ENCODE data around the gene FOXP3.

FOXP3 gene

DNA sequence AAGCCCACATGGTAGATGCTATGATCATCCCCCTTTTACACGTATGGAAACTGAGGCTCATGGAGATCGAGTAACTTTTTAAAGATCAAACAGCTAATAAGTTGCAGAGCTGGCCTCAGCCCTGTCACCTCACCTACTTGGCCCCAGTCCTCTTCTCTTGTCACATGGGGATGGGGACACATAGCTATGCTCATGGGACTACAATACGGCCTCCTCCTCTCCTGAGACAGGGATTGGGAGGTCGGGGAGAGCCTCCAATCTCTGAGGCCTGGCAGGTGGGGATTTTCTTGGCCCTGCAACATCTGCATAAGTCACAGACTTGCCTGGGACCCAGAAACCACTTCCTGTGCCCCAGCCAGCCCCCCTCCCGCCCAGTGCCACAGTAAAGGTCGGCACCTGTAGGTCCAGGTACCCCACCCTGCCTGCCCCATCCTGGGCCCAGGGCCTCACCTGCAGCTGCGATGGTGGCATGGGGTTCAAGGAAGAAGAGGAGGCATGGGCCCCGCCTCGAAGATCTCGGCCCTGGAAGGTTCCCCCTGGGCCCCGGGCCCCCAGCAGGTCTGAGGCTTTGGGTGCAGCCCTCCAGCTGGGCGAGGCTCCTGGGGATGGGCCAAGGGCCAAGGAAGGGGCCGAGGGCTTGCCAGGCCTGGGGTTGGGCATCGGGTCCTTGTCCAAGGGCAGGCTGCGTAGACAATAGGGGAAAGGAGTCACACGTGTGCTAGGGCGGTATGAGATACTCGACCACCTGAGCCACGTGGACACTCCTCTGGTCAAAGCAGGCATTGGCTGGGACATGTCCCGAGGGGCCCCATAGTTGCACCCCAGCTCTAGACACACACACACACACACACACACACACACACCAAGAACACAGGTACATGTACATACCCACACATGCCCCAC is 6.4 kb downstream of the FOXP3 start:
- no peak overlapping the region for H3K4me3 ChIP-seq (ENCODE audit: low read length)
- no peak for DNase-seq (ENCODE audit: low read depth)
- TF ChIP-seq, protein P1, sequence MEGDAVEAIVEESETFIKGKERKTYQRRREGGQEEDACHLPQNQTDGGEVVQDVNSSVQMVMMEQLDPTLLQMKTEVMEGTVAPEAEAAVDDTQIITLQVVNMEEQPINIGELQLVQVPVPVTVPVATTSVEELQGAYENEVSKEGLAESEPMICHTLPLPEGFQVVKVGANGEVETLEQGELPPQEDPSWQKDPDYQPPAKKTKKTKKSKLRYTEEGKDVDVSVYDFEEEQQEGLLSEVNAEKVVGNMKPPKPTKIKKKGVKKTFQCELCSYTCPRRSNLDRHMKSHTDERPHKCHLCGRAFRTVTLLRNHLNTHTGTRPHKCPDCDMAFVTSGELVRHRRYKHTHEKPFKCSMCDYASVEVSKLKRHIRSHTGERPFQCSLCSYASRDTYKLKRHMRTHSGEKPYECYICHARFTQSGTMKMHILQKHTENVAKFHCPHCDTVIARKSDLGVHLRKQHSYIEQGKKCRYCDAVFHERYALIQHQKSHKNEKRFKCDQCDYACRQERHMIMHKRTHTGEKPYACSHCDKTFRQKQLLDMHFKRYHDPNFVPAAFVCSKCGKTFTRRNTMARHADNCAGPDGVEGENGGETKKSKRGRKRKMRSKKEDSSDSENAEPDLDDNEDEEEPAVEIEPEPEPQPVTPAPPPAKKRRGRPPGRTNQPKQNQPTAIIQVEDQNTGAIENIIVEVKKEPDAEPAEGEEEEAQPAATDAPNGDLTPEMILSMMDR (IDR thresholded peaks at IDR 0.05; ENCODE audit: insufficient read depth, low read depth, low read length, missing control alignments) = no peak

DNA sequence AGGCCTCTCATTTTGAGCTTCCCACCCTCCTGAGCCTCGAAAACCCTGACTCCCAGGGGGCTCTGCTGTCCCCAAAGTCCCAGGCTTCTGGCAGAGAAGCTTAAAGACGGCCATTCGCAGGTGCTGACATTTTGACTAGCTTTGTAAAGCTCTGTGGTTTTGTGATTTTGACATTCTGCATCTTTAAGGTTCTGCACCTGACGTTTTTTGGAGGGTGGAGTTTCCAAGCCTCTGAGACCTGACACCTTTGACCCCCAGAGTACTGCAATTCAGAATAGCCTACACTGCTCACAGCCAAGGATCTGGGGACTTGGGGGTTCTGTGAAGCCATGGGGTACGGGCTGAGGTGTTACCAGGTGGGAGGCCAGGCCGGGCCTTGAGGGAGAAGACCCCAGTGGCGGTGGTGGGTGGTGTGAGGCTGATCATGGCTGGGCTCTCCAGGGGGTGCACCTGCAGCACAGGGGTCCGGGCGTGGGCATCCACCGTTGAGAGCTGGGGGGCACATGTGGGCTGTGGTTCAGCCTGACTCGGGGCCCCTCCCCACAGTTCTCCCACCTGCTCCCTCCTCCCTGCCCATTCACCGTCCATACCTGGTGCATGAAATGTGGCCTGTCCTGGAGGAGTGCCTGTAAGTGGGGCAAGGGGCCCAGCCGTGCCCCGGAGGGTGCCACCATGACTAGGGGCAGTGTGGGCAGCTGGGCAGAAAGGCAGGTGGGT is 7.3 kb downstream of the FOXP3 start:
- TF ChIP-seq, protein P1 (IDR thresholded peaks at IDR 0.05; ENCODE audit: insufficient read depth, low read depth, low read length, missing control alignments) = no peak
- DNase-seq (ENCODE audit: low read depth) = no peak
- H3K4me3 ChIP-seq (ENCODE audit: low read length) = no peak overlapping the region

DNA sequence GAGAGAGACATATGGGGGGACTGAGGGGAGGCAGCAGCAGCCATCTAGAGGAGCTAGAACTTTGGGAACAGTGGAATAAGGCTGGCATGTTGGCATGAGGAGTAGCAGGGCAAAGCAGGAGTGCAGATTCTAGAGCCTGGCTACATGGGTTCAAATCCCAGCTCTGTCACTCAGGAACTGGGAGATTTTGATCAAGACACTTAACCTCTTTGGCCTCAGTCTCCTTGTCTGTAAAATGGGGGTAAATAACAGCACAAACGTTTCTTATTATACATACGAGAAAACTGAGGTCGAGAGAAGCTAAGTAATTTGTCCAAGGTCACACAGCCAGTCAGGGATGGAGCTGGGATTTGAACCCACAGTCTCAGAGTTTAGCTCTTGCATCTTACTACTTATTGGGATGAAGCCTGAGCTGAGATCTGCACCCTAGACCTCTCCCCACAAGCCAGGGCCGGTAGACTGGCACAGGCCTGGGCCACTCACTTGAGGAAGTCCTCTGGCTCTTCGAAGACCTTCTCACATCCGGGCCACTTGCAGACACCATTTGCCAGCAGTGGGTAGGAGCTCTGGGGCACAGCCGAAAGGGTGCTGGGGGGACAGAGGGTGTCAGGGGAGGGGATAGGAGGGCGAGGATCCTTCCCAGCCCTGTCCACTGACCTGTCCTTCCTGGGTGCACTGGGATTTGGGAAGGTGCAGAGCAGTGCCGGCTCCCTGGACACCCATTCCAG is 8.1 kb downstream of the FOXP3 start:
- DNase-seq (ENCODE audit: low read depth) = no peak
- TF ChIP-seq, protein P1 (IDR thresholded peaks at IDR 0.05; ENCODE audit: insufficient read depth, low read depth, low read length, missing control alignments) = no peak
- no peak overlapping the region for H3K4me3 ChIP-seq (ENCODE audit: low read length)

DNA sequence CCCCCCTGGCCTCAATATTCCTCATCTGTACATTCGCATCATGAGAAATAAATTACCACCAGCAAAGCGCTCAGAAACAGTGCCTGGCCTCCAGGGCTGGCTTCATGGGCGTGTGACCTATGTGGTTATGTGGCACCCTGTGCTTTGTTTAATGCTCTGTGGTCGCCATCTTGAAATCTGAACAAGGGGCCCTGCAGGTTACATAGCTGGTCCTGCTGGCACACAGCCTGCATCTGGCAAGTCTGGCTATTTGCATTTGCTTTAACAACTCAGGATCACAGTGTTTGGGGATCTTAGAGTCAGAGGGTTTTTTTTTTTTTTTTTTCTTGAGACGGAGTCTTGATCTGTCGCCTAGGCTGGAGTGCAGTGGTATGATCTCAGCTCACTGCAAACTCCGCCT is 9.9 kb downstream of the FOXP3 start:
- TF ChIP-seq, protein P1 (IDR thresholded peaks at IDR 0.05; ENCODE audit: insufficient read depth, low read depth, low read length, missing control alignments) = no peak
- H3K4me3 ChIP-seq (ENCODE audit: low read length) = no peak overlapping the region
- DNase-seq (ENCODE audit: low read depth) = no peak

DNA sequence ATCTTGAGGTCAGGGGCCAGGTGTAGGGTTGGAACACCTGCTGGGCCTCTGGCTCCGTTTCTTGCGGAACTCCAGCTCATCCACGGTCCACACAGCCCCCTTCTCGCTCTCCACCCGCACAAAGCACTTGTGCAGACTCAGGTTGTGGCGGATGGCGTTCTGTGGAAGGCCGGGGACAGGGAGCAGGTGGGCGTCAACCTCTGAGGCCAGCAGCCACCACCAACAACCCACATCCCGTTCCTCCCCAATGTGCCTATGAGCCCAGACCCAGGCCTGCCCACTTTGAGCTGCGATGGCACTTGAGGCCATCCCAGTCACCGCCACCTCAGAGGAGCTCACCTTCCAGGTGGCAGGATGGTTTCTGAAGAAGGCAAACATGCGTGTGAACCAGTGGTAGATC is 13.2 kb downstream of the FOXP3 start:
- no peak for DNase-seq (ENCODE audit: low read depth)
- TF ChIP-seq, protein P1 (IDR thresholded peaks at IDR 0.05; ENCODE audit: insufficient read depth, low read depth, low read length, missing control alignments) = no peak
- H3K4me3 ChIP-seq (ENCODE audit: low read length) = no peak overlapping the region

DNA sequence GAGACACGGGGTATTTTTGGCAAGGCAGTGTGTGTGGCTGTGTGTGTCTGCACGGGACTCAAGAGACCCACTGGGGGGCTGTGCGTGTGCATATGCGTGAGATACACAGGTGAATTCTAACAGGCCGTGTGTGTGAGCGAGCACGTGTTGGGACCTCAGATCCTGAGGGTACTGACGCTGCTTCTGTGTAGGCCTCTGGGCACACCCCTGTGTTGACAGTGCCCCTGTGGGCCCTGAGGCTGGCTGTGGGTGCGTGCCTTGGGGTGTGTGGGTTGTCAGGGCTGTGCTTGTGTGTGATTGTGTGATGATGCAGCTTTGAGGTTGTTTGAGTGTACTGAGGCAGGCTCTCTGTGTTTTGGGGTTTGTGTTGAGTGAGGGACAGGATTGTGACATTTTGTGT is 13.9 kb downstream of the FOXP3 start:
- TF ChIP-seq, protein P1 (IDR thresholded peaks at IDR 0.05; ENCODE audit: insufficient read depth, low read depth, low read length, missing control alignments) = no peak
- no peak for DNase-seq (ENCODE audit: low read depth)
- no peak overlapping the region for H3K4me3 ChIP-seq (ENCODE audit: low read length)
